ENCODE results near the gene GALP.

Gene GALP

GRCh38 chr19:56158170-56158757, 17.5 kb upstream of the GALP start:
- TF ChIP-seq CTCF (conservative IDR thresholded peaks at IDR 0.05) = no peak
- TF ChIP-seq ZFX (IDR thresholded peaks at IDR 0.05) = no peak
- no peak overlapping the region for H3K27ac ChIP-seq

GRCh38 chr19:56159009-56159559, 16.7 kb upstream of the GALP start:
- TF ChIP-seq ZFX (IDR thresholded peaks at IDR 0.05) = no peak
- no peak for TF ChIP-seq CTCF (conservative IDR thresholded peaks at IDR 0.05)
- H3K27ac ChIP-seq = no peak overlapping the region

- H3K27ac ChIP-seq = no peak overlapping the region
- TF ChIP-seq CTCF (conservative IDR thresholded peaks at IDR 0.05) = no peak
- no peak for TF ChIP-seq ZFX (IDR thresholded peaks at IDR 0.05)
Measured at GRCh38 chr19:56159622-56160271, 16.1 kb upstream of the GALP start.

GRCh38 chr19:56161534-56161933, 14.3 kb upstream of the GALP start:
- no peak overlapping the region for H3K27ac ChIP-seq
- TF ChIP-seq ZFX (IDR thresholded peaks at IDR 0.05) = no peak
- TF ChIP-seq CTCF (conservative IDR thresholded peaks at IDR 0.05) = no peak

GRCh38 chr19:56162258-56162657, 13.6 kb upstream of the GALP start:
- H3K27ac ChIP-seq = no peak overlapping the region
- no peak for TF ChIP-seq CTCF (conservative IDR thresholded peaks at IDR 0.05)
- no peak for TF ChIP-seq ZFX (IDR thresholded peaks at IDR 0.05)

- TF ChIP-seq ZFX (IDR thresholded peaks at IDR 0.05) = no peak
- TF ChIP-seq CTCF (conservative IDR thresholded peaks at IDR 0.05) = no peak
- H3K27ac ChIP-seq = no peak overlapping the region
Measured at GRCh38 chr19:56163097-56163496, 12.7 kb upstream of the GALP start.

- no peak for TF ChIP-seq CTCF (conservative IDR thresholded peaks at IDR 0.05)
- no peak for TF ChIP-seq ZFX (IDR thresholded peaks at IDR 0.05)
- no peak overlapping the region for H3K27ac ChIP-seq
Measured at GRCh38 chr19:56167064-56167578, 8.7 kb upstream of the GALP start.
